HEK293 (cell line): ENCODE data around the gene ZNF609.

Source experiments
- SP2 ChIP-seq: fragments of 450-650 bp; formaldehyde crosslinking; IDR thresholded peaks from 2 replicates; pipeline ENCODE4 v1.5.1; 2016; ENCODE audit warnings: missing biosample characterization, missing genetic modification characterization
- ZNF791 ChIP-seq: fragments of 450-650 bp; formaldehyde crosslinking; IDR thresholded peaks from 2 replicates; pipeline ENCODE4 v1.5.1; 2016; ENCODE audit warnings: missing biosample characterization, missing genetic modification characterization
- TF ChIP-seq, protein P1 (sequence below): IDR thresholded peaks from 2 replicates; pipeline ENCODE4 v1.6.1; 2011; ENCODE audit warnings: mild to moderate bottlenecking, low read depth, low read length, borderline replicate concordance

DNA sequence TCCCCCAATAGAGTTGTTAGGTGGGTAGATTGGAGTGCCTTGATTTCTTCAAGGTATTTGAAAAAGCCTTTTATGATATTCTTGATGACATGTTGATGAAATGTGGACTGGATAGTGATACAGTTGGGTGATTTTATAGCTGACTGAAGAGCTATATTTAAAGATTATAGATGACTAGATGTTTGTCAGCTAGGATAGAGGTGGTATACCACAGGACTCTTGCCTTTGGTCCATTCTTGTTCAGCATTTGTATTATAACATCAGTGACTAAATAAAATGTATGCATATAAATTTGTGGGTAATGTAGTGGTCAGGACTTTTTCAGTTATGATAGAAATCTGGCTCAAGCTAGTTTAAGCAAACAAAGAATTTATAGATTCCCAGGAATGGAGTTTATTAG lies 143.9 kb downstream of the ZNF609 start:
- no peak for TF ChIP-seq SP2
- TF ChIP-seq, protein P1, sequence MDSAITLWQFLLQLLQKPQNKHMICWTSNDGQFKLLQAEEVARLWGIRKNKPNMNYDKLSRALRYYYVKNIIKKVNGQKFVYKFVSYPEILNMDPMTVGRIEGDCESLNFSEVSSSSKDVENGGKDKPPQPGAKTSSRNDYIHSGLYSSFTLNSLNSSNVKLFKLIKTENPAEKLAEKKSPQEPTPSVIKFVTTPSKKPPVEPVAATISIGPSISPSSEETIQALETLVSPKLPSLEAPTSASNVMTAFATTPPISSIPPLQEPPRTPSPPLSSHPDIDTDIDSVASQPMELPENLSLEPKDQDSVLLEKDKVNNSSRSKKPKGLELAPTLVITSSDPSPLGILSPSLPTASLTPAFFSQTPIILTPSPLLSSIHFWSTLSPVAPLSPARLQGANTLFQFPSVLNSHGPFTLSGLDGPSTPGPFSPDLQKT: no peak
- TF ChIP-seq ZNF791 (tag by site-specific recombination): no peak
